Raji (cell line): ENCODE data around the gene FAM50A.

Experiments used
- POLR2A ChIP-seq: IDR thresholded peaks from 2 replicates; pipeline ENCODE4 v1.6.1; 2011; ENCODE audit warnings: low read depth, low read length, control low read depth; ENCODE audit not compliant: insufficient read depth

FAM50A gene

DNA sequence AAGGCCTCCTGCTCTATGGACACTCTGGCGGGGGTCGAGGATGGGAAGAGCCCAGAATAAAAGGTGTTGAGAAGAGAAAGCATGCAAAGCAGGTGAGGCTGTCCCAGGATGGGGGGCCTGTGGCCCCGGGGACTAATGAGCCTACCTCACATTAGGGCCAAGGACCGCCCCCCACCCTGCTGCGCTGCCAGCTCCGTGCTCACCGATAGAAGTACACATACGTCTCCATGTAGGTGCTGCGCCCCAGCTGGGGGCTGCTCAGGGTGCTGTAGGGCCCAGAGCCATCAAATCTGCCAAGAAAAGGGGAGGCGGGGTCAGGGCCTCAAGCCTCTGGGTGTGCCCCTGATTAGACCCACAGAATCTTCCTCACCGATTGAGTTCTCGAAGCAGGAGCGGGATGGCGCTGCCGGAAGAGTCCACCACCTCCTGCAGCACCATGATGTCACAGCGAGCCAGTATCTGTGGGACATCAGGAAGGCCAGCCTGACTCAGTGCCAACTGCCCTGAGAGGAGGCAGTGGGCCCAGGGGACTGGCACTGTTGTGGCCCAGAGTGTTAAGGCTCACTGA is 39.2 kb upstream of the FAM50A start:
- no peak for TF ChIP-seq POLR2A

DNA sequence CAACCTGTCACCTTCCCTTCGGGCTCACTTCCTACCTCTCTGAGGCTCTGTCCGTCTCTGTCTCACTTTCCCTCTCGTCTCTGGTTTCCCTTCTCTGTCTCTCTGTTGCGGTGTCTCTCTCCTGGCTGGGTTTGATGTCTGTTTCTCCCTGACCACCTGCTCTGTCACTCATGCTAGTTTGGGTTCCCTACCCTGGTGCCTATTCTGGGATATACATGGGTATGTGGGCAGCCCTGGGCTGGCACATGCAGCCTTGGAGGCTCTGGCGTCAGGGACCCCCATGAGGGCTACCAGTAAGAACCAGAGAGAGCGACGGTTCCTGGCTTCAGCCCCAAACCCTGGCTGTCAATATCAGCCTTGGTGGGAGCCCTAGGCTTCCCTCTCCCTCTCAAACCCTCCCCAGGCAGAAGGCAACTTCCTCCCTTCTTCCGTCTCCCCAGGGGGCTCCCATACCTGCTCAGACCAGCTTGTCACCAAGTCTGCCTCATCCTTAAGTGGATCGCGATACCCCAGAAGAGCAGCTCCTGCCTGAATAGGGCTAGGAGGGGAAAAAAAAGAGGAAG is 35.2 kb upstream of the FAM50A start:
- no peak for TF ChIP-seq POLR2A

GRCh38 chrX:154409222-154409871 is 34.6 kb upstream of the FAM50A start, which contains the start of gene DNASE1L1:
TSS of gene DNASE1L1 (minus strand) at chrX:154409254. CDS start at chrX:154405568, 3,686 bp downstream.
- TF ChIP-seq POLR2A: no peak

- TF ChIP-seq POLR2A: peak; percentile 73
These were observed 32.0 kb upstream of the FAM50A start for GRCh38 chrX:154411981-154412340.

DNA sequence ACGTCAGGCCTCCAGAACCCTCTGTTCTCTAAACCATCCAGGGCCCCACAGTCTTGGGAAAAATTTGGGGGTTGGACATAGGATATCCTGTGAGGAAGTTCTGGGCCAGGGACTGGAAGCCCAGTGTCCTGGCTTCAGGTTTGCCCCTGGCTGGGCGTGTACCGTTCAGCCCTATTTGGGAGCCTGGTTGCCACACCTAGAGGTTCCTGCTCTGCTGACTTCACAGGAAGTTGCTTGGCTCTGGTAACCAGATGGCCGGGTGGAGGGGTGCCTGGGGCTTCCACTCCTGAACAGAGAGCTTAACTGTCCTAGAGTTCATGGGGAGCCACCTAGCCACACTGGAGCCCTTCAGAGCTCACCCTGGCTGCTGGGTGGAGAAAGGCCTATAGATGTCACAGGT is 31.5 kb upstream of the FAM50A start:
- TF ChIP-seq POLR2A: no peak

GRCh38 chrX:154413142-154413541 is 30.8 kb upstream of the FAM50A start:
- no peak for TF ChIP-seq POLR2A

DNA sequence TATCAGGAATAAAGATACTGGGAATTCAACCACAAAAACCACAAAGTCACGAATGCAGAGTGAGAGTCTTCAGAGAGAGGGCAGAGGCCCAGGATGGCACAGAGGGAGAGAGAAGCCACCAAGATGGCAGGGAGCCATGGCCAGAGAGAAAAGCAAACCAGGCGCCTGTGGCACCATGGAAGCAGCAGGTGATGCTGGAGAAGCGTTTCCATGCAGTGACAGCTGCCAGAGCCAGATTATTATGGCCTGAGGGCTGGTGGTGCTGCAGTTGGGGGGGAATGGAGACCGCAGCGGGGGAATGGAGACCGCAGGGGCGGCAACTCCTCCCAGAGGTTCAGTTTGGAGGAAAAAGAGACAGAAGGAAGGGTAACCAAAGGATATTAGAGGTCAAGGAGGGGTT is 26.8 kb upstream of the FAM50A start:
- no peak for TF ChIP-seq POLR2A

DNA sequence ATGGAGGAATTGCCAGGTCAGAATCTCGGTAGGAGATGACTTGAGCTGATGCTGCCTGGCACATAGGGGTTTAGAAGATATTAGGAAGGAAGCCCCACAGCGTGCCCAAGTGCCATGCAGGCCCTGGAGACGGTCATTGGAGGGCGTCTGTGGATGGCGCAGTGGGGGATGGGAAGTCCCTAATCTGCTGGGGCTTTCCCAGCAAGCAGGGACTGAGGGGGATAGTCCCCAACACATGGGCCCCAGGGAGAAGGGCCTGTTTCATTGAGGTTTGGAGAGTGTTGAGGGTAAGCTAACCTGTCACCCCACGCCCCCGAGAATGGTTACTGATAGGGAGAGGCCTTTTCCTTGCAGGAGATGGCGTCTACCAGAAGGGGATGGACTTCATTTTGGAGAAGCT is 24.8 kb upstream of the FAM50A start:
- TF ChIP-seq POLR2A: no peak

- no peak for TF ChIP-seq POLR2A
These were observed 24.1 kb upstream of the FAM50A start for GRCh38 chrX:154419688-154420401.

GRCh38 chrX:154420402-154420756 is 23.6 kb upstream of the FAM50A start:
- no peak for TF ChIP-seq POLR2A

GRCh38 chrX:154426916-154427770 is 16.8 kb upstream of the FAM50A start:
- TF ChIP-seq POLR2A: no peak

- TF ChIP-seq POLR2A: peak; percentile 77
These were observed 15.5 kb upstream of the FAM50A start, which contains the start of gene ATP6AP1 for GRCh38 chrX:154428176-154429171. TSS of gene ATP6AP1 (plus strand) at chrX:154428677. CDS start at chrX:154428693, 16 bp downstream.

GRCh38 chrX:154429711-154430110 is 14.2 kb upstream of the FAM50A start:
- no peak for TF ChIP-seq POLR2A

GRCh38 chrX:154430479-154430878 is 13.5 kb upstream of the FAM50A start:
- TF ChIP-seq POLR2A: no peak
